Measurements from ENCODE around the gene SLC16A2.
"Not testable (repeated sequence)": the region's sequence is repeated elsewhere in the genome, so short reads cannot be mapped to it uniquely, and the experiment has no call there.

Gene SLC16A2

GRCh38 chrX:74510401-74510800, 89.1 kb downstream of the SLC16A2 start:
- no peak for DNase-seq

- no peak for DNase-seq
These were observed 90.4 kb downstream of the SLC16A2 start for GRCh38 chrX:74511704-74512103.

GRCh38 chrX:74514384-74514783, 93.1 kb downstream of the SLC16A2 start:
- no peak for DNase-seq

- no peak for DNase-seq
These were observed 94.1 kb downstream of the SLC16A2 start for GRCh38 chrX:74515356-74515755.

- DNase-seq: not testable (repeated sequence)
These were observed 94.7 kb downstream of the SLC16A2 start for GRCh38 chrX:74516013-74516412.

GRCh38 chrX:74519870-74520269, 98.6 kb downstream of the SLC16A2 start:
- no peak for DNase-seq

- DNase-seq: no peak
These were observed 99.0 kb downstream of the SLC16A2 start for GRCh38 chrX:74520291-74520690.

GRCh38 chrX:74520896-74521295, 99.6 kb downstream of the SLC16A2 start:
- DNase-seq: no peak

- DNase-seq: peak; percentile 78
These were observed 100.9 kb downstream of the SLC16A2 start for GRCh38 chrX:74521961-74522751.

GRCh38 chrX:74523224-74523623, 101.9 kb downstream of the SLC16A2 start:
- DNase-seq: no peak

GRCh38 chrX:74523870-74524735, 102.8 kb downstream of the SLC16A2 start:
- DNase-seq: no peak

- DNase-seq: no peak
These were observed 103.8 kb downstream of the SLC16A2 start for GRCh38 chrX:74525116-74525515.

- DNase-seq: no peak
These were observed 105.5 kb downstream of the SLC16A2 start for GRCh38 chrX:74526764-74527163.

GRCh38 chrX:74527350-74527749, 106.1 kb downstream of the SLC16A2 start:
- no peak for DNase-seq

GRCh38 chrX:74529311-74529710, 108.0 kb downstream of the SLC16A2 start:
- no peak for DNase-seq

- no peak for DNase-seq
These were observed 109.8 kb downstream of the SLC16A2 start for GRCh38 chrX:74531081-74531480.

- peak; percentile 46 for DNase-seq
These were observed 113.3 kb downstream of the SLC16A2 start for GRCh38 chrX:74534569-74535038.

- DNase-seq: no peak
These were observed 113.8 kb downstream of the SLC16A2 start for GRCh38 chrX:74535086-74535407.

GRCh38 chrX:74535408-74536151, 114.3 kb downstream of the SLC16A2 start:
- peak; percentile 73 for DNase-seq

GRCh38 chrX:74536152-74536831, 115.0 kb downstream of the SLC16A2 start:
- peak; percentile 79 for DNase-seq

GRCh38 chrX:74536832-74537371, 115.6 kb downstream of the SLC16A2 start:
- peak; percentile 34 for DNase-seq

GRCh38 chrX:74540635-74541249, 119.4 kb downstream of the SLC16A2 start:
- DNase-seq: no peak

Data from fibroblast of skin of right quadriceps (primary cell).